Stimulated activated CD4-positive, alpha-beta T cell treated with anti-CD3 and anti-CD28 coated beads, Interleukin-1b, Interleukin-23, amount 100 ng/mL, for 24 hours (primary cell): Measurements from ENCODE around the gene VWA5B1.

Source experiments
- DNase-seq, 4 experiments: peaks; one replicate each; pipeline ENCODE4 v3.0.0-alpha.2; 2020; ENCODE audit warnings: low read depth in 4 of 4, low spot score in 1 of 4

Gene VWA5B1

GRCh38 chr1:20365421-20366055 lies 74.9 kb downstream of the VWA5B1 start:
- no peak for DNase-seq

GRCh38 chr1:20366056-20366462 lies 75.4 kb downstream of the VWA5B1 start:
- no peak for DNase-seq

- no peak for DNase-seq
Measured at GRCh38 chr1:20366463-20367115, 75.9 kb downstream of the VWA5B1 start.

- DNase-seq = no peak
Measured at GRCh38 chr1:20367116-20367585, 76.5 kb downstream of the VWA5B1 start.

- DNase-seq = no peak
Measured at GRCh38 chr1:20367626-20368025, 77.0 kb downstream of the VWA5B1 start.

- DNase-seq = no peak
Measured at GRCh38 chr1:20368866-20369470, 78.3 kb downstream of the VWA5B1 start.

GRCh38 chr1:20370698-20371097 lies 80.0 kb downstream of the VWA5B1 start:
- DNase-seq = no peak

GRCh38 chr1:20371411-20371810 lies 80.7 kb downstream of the VWA5B1 start:
- DNase-seq = no peak

GRCh38 chr1:20371883-20372282 lies 81.2 kb downstream of the VWA5B1 start:
- no peak for DNase-seq

GRCh38 chr1:20372676-20373075 lies 82.0 kb downstream of the VWA5B1 start:
- no peak for DNase-seq

GRCh38 chr1:20373286-20373685 lies 82.6 kb downstream of the VWA5B1 start:
- DNase-seq = no peak

- no peak for DNase-seq
Measured at GRCh38 chr1:20373764-20374163, 83.1 kb downstream of the VWA5B1 start.

- no peak for DNase-seq
Measured at GRCh38 chr1:20375563-20375962, 84.9 kb downstream of the VWA5B1 start.

GRCh38 chr1:20376171-20376570 lies 85.5 kb downstream of the VWA5B1 start:
- DNase-seq = no peak

- DNase-seq = peak; percentile 32 to 50 (median 44)
Measured at GRCh38 chr1:20376880-20377494, 86.3 kb downstream of the VWA5B1 start.

GRCh38 chr1:20377516-20378270 lies 87.0 kb downstream of the VWA5B1 start:
- no peak for DNase-seq

- DNase-seq = no peak
Measured at GRCh38 chr1:20379075-20379474, 88.4 kb downstream of the VWA5B1 start.

GRCh38 chr1:20380175-20380574 lies 89.5 kb downstream of the VWA5B1 start:
- no peak for DNase-seq

- no peak for DNase-seq
Measured at GRCh38 chr1:20380616-20381035, 90.0 kb downstream of the VWA5B1 start.

- DNase-seq = no peak
Measured at GRCh38 chr1:20381045-20381641, 90.5 kb downstream of the VWA5B1 start.

- DNase-seq = no peak
Measured at GRCh38 chr1:20381961-20382360, 91.3 kb downstream of the VWA5B1 start.
